Upper lobe of right lung (tissue), 1 donor: ENCODE measurements around the gene SRI. TPM values are rescaled to one million over a fixed set of nuclear protein-coding genes. Genes with fewer than 3 reads are reported as not detected.
"Not testable (repeated sequence)": the region's sequence is repeated elsewhere in the genome, so short reads cannot be mapped to it uniquely, and the experiment has no call there.

ENCODE experiments used
- ATAC-seq: fragments of 200-7000 bp; cut with Tn5 transposase; one replicate; pipeline ENCODE4 v1.9.1; 2020; ENCODE audit warnings: mild to moderate bottlenecking, moderate library complexity
- DNase-seq: peaks from one replicate; pipeline ENCODE4 v3.0.0-alpha.2; 2020
- H3K27ac ChIP-seq: fragments of 200-600 bp; one replicate; pipeline ENCODE4 v1.8.0; 2022
- H3K27me3 ChIP-seq: fragments of 200-600 bp; one replicate; pipeline ENCODE4 v1.8.0; 2022; ENCODE audit warnings: mild to moderate bottlenecking
- H3K36me3 ChIP-seq: fragments of 200-600 bp; one replicate; pipeline ENCODE4 v1.8.0; 2022
- H3K4me1 ChIP-seq: fragments of 200-600 bp; one replicate; pipeline ENCODE4 v1.8.0; 2022
- H3K4me3 ChIP-seq: fragments of 200-600 bp; one replicate; pipeline ENCODE4 v1.8.0; 2022; ENCODE audit warnings: mild to moderate bottlenecking
- H3K9me3 ChIP-seq: fragments of 200-600 bp; one replicate; pipeline ENCODE4 v1.8.0; 2022
- CTCF ChIP-seq: fragments of 200-600 bp; IDR thresholded peaks from one replicate; pipeline ENCODE4 v1.8.0; 2022; ENCODE audit warnings: antibody characterized with exemption
- intact Hi-C: fragments of 100-400 bp; cut with DNase I; formaldehyde crosslinking; loops from one replicate; pipeline ENCODE4 v1.11.0; 2022
- total RNA-seq: library from RNA; stranded (reverse); fragmentation: NEBNext Ultra II Directional; extraction: Animal tissue kit (Norgen Biotek cat#: 25700); gene quantifications from one replicate; pipeline ENCODE4 v1.2.1, GENCODE V29; 2021
- donor health status: DM: no; HTN: yes; CAD: no; lungs with severe emphysema.

The SRI gene
- total RNA-seq, 1 donor from 2014 or later, result 115 TPM

- no peak for TF ChIP-seq CTCF
- DNase-seq (no peak), ATAC-seq (no peak)
- H3K4me3 ChIP-seq, result no peak overlapping the region
- H3K36me3 ChIP-seq, result no peaks in the 10 kb centered on the region
- H3K27me3 ChIP-seq, result no peaks in the 10 kb centered on the region
- H3K27ac ChIP-seq, result no peak overlapping the region
- H3K9me3 ChIP-seq, result no peaks in the 10 kb centered on the region
- H3K4me1 ChIP-seq, result no peaks in the 10 kb centered on the region
- intact Hi-C loops, result no loop called here
Measured at GRCh38 chr7:88172842-88173241, 47.0 kb downstream of the SRI start.

GRCh38 chr7:88169717-88170320 lies 50.0 kb downstream of the SRI start:
- intact Hi-C loops, result no loop called here
- Histone ChIP-seq H3K27me3 (no peaks in the 10 kb centered on the region), H3K36me3 (no peaks in the 10 kb centered on the region), H3K27ac (no peak overlapping the region), H3K4me3 (no peak overlapping the region), H3K9me3 (no peaks in the 10 kb centered on the region), H3K4me1 (no peaks in the 10 kb centered on the region)
- ATAC-seq (no peak), DNase-seq (no peak)
- peak; percentile 64 for TF ChIP-seq CTCF

- Histone ChIP-seq H3K27me3 (no peaks in the 10 kb centered on the region), H3K4me3 (no peak overlapping the region), H3K4me1 (no peaks in the 10 kb centered on the region), H3K9me3 (no peaks in the 10 kb centered on the region), H3K27ac (no peak overlapping the region), H3K36me3 (no peaks in the 10 kb centered on the region)
- intact Hi-C loops, result no loop called here
- no peak for DNase-seq
- no peak for ATAC-seq
- no peak for TF ChIP-seq CTCF
Measured at GRCh38 chr7:88167721-88168120, 52.1 kb downstream of the SRI start.

- no peaks in the 10 kb centered on the region for H3K36me3 ChIP-seq
- no peak for TF ChIP-seq CTCF
- no peak overlapping the region for H3K4me3 ChIP-seq
- H3K27ac ChIP-seq, result no peak overlapping the region
- ATAC-seq, result no peak
- no peaks in the 10 kb centered on the region for H3K9me3 ChIP-seq
- no peak for DNase-seq
- H3K27me3 ChIP-seq, result no peaks in the 10 kb centered on the region
- intact Hi-C loops, result no loop called here
- H3K4me1 ChIP-seq, result no peaks in the 10 kb centered on the region
Measured at GRCh38 chr7:88167223-88167622, 52.6 kb downstream of the SRI start.

- Histone ChIP-seq H3K4me1 (no peaks in the 10 kb centered on the region), H3K27ac (no peak overlapping the region), H3K27me3 (no peaks in the 10 kb centered on the region), H3K9me3 (no peaks in the 10 kb centered on the region), H3K36me3 (no peaks in the 10 kb centered on the region), H3K4me3 (no peak overlapping the region)
- no peak for DNase-seq
- no peak for ATAC-seq
- intact Hi-C loops, result no loop called here
- TF ChIP-seq CTCF, result no peak
Measured at GRCh38 chr7:88165697-88166096, 54.1 kb downstream of the SRI start.

GRCh38 chr7:88159741-88160140 lies 60.1 kb downstream of the SRI start:
- H3K27ac ChIP-seq, intact Hi-C loops, H3K9me3 ChIP-seq, H3K27me3 ChIP-seq, H3K36me3 ChIP-seq, DNase-seq, ATAC-seq, H3K4me3 ChIP-seq, H3K4me1 ChIP-seq: not testable (repeated sequence)
